Astrocyte (in vitro differentiated cells and primary cell): ENCODE measurements around the gene ZEB2.

Experiments
- CTCF ChIP-seq: IDR thresholded peaks from 2 replicates; pipeline ENCODE4 v1.5.1; 2011; ENCODE audit warnings: low read depth, mild to moderate bottlenecking, inconsistent platforms, low read length, moderate library complexity; ENCODE audit not compliant: insufficient read depth
- EZH2 ChIP-seq: IDR thresholded peaks from 2 replicates; pipeline ENCODE4 v1.6.1; 2012; ENCODE audit warnings: mild to moderate bottlenecking, low read length, inconsistent platforms; ENCODE audit not compliant: insufficient read depth

- no peak for TF ChIP-seq CTCF
- no peak for TF ChIP-seq EZH2
Measured at GRCh38 chr2:144401036-144401435, 118.9 kb downstream of the ZEB2 start.
